ENCODE results near the gene ATP5F1A.
"Not testable (repeated sequence)": the region's sequence is repeated elsewhere in the genome, so short reads cannot be mapped to it uniquely, and the experiment has no call there.

DNA sequence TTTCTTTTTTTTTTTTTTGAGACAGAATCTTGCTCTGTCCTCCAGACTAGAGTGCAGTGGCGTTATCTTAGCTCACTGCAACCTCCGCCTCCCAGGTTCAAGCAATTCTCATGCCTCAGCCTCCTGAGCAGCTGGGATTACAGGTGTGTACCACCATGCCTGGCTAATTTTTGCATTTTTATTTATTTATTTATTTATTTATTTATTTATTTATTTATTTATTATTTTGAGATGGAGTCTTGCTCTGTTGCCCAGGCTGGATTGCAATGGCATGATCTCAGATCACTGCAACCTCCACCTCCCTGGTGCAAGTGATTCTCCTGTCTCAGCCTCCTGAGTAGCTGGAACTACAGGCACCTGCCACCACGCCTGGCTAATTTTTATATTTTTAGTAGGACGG is 28.5 kb upstream of the ATP5F1A start:
- not testable (repeated sequence) for TF ChIP-seq SIN3A (IDR thresholded peaks at IDR 0.05; ENCODE audit: borderline replicate concordance, insufficient read depth, low read depth, low read length); POLR2AphosphoS5 (IDR thresholded peaks at IDR 0.05; ENCODE audit: low read depth, low read length); TCF7L2 (IDR thresholded peaks at IDR 0.05; ENCODE audit: low read depth, low read length)
- TF ChIP-seq, protein P1, sequence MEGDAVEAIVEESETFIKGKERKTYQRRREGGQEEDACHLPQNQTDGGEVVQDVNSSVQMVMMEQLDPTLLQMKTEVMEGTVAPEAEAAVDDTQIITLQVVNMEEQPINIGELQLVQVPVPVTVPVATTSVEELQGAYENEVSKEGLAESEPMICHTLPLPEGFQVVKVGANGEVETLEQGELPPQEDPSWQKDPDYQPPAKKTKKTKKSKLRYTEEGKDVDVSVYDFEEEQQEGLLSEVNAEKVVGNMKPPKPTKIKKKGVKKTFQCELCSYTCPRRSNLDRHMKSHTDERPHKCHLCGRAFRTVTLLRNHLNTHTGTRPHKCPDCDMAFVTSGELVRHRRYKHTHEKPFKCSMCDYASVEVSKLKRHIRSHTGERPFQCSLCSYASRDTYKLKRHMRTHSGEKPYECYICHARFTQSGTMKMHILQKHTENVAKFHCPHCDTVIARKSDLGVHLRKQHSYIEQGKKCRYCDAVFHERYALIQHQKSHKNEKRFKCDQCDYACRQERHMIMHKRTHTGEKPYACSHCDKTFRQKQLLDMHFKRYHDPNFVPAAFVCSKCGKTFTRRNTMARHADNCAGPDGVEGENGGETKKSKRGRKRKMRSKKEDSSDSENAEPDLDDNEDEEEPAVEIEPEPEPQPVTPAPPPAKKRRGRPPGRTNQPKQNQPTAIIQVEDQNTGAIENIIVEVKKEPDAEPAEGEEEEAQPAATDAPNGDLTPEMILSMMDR (IDR thresholded peaks at IDR 0.05), result not testable (repeated sequence)
- TF ChIP-seq, protein P2, sequence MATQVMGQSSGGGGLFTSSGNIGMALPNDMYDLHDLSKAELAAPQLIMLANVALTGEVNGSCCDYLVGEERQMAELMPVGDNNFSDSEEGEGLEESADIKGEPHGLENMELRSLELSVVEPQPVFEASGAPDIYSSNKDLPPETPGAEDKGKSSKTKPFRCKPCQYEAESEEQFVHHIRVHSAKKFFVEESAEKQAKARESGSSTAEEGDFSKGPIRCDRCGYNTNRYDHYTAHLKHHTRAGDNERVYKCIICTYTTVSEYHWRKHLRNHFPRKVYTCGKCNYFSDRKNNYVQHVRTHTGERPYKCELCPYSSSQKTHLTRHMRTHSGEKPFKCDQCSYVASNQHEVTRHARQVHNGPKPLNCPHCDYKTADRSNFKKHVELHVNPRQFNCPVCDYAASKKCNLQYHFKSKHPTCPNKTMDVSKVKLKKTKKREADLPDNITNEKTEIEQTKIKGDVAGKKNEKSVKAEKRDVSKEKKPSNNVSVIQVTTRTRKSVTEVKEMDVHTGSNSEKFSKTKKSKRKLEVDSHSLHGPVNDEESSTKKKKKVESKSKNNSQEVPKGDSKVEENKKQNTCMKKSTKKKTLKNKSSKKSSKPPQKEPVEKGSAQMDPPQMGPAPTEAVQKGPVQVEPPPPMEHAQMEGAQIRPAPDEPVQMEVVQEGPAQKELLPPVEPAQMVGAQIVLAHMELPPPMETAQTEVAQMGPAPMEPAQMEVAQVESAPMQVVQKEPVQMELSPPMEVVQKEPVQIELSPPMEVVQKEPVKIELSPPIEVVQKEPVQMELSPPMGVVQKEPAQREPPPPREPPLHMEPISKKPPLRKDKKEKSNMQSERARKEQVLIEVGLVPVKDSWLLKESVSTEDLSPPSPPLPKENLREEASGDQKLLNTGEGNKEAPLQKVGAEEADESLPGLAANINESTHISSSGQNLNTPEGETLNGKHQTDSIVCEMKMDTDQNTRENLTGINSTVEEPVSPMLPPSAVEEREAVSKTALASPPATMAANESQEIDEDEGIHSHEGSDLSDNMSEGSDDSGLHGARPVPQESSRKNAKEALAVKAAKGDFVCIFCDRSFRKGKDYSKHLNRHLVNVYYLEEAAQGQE (IDR thresholded peaks at IDR 0.05; ENCODE audit: insufficient read depth in 1 of 2, low read depth in 2 of 2, low read length in 1 of 2), result not testable (repeated sequence)

Measured in Panc1 (cell line).